Transverse colon (tissue), 4 donors: ENCODE results near the gene CDK15.

Source experiments
- CTCF ChIP-seq, 5 experiments: fragments of 200-600 bp in 3 of 5; fragments of 450-650 bp in 2 of 5; sonication (generic) in 3 of 5; IDR thresholded peaks; 1 replicate in 2 of 5; 2 replicates in 3 of 5; pipeline ENCODE4 v1.5.1; 2016 to 2017; ENCODE audit warnings: antibody characterized with exemption in 5 of 5, inconsistent platforms in 3 of 5, mild to moderate bottlenecking in 2 of 5, moderate library complexity in 1 of 5
- POLR2A ChIP-seq: fragments of 450-650 bp; IDR thresholded peaks from one replicate; pipeline ENCODE4 v1.6.1; 2016; ENCODE audit warnings: antibody characterized with exemption, mild to moderate bottlenecking, moderate library complexity
- POLR2AphosphoS5 ChIP-seq, 3 donors: sonication (generic); formaldehyde crosslinking; IDR thresholded peaks; one replicate each; pipeline ENCODE4 v1.6.1; 2016; ENCODE audit warnings: antibody characterized with exemption in 3 of 3

- TF ChIP-seq POLR2AphosphoS5 (IDR thresholded peaks at IDR 0.05): no peak
- TF ChIP-seq POLR2A: no peak
- no peak for TF ChIP-seq CTCF (IDR thresholded peaks at IDR 0.05)
Measured at GRCh38 chr2:201785135-201785534, 21.2 kb upstream of the CDK15 start.
